NCI-H748 (cell line): ENCODE measurements around the gene CEP44.
"Not testable (repeated sequence)": the region's sequence is repeated elsewhere in the genome, so short reads cannot be mapped to it uniquely, and the experiment has no call there.

Experiments
- DNase-seq: peaks from one replicate; lab custom pipeline; 2025; ENCODE audit not compliant: unreplicated experiment; lab: John Stamatoyannopoulos, UW

Gene CEP44

GRCh38 chr4:174318829-174319764 lies 35.4 kb downstream of the CEP44 start:
- DNase-seq: peak; percentile 27

- no peak for DNase-seq
Observed at GRCh38 chr4:174320494-174321199, 36.9 kb downstream of the CEP44 start.

GRCh38 chr4:174324236-174324635 lies 40.5 kb downstream of the CEP44 start:
- DNase-seq: no peak

- DNase-seq: no peak
Observed at GRCh38 chr4:174324725-174325124, 41.0 kb downstream of the CEP44 start.

GRCh38 chr4:174332741-174333493 lies 49.2 kb downstream of the CEP44 start:
- no peak for DNase-seq

GRCh38 chr4:174334628-174335027 lies 50.9 kb downstream of the CEP44 start:
- DNase-seq: no peak

- DNase-seq: no peak
Observed at GRCh38 chr4:174340714-174341113, 57.0 kb downstream of the CEP44 start.

- no peak for DNase-seq
Observed at GRCh38 chr4:174349156-174349555, 65.4 kb downstream of the CEP44 start.

- DNase-seq: peak; percentile 23
Observed at GRCh38 chr4:174352061-174352819, 68.5 kb downstream of the CEP44 start.

GRCh38 chr4:174357321-174357720 lies 73.6 kb downstream of the CEP44 start:
- DNase-seq: no peak

GRCh38 chr4:174358410-174358809 lies 74.7 kb downstream of the CEP44 start:
- DNase-seq: no peak

GRCh38 chr4:174358829-174359228 lies 75.1 kb downstream of the CEP44 start:
- DNase-seq: no peak

- DNase-seq: no peak
Observed at GRCh38 chr4:174362340-174362739, 78.6 kb downstream of the CEP44 start.

GRCh38 chr4:174363782-174364181 lies 80.1 kb downstream of the CEP44 start:
- DNase-seq: not testable (repeated sequence)

GRCh38 chr4:174365018-174365587 lies 81.4 kb downstream of the CEP44 start:
- peak; percentile 11 for DNase-seq

- no peak for DNase-seq
Observed at GRCh38 chr4:174369985-174370384, 86.3 kb downstream of the CEP44 start.

- DNase-seq: no peak
Observed at GRCh38 chr4:174373821-174374220, 90.1 kb downstream of the CEP44 start.

- no peak for DNase-seq
Observed at GRCh38 chr4:174375422-174375821, 91.7 kb downstream of the CEP44 start.

- DNase-seq: no peak
Observed at GRCh38 chr4:174377613-174378012, 93.9 kb downstream of the CEP44 start.

- DNase-seq: no peak
Observed at GRCh38 chr4:174378951-174379350, 95.2 kb downstream of the CEP44 start.
